HEK293 (cell line): ENCODE data around the gene ATG10.

ENCODE experiments used
- CTCF ChIA-PET: fragments of 350-600 bp; formaldehyde crosslinking; extraction: SDS; loops from one replicate; lab custom pipeline; 2021; ENCODE audit warnings: antibody characterized with exemption; lab: Yijun Ruan, JAX
- POLR2A ChIA-PET: fragments of 300-600 bp; formaldehyde crosslinking; extraction: SDS; loops from one replicate; lab custom pipeline; 2020; ENCODE audit warnings: antibody characterized with exemption, inconsistent platforms; lab: Yijun Ruan, JAX
- H3K27ac ChIP-seq: fragments of 200-500 bp; sonication (Bioruptor generic); 2 replicates; pipeline ENCODE4 v1.5.1; 2014; ENCODE audit warnings: low read depth, low read length, control low read depth, inconsistent platforms; ENCODE audit errors: extremely low read depth
- H3K36me3 ChIP-seq, 2 experiments: fragments of 200-500 bp in 1 of 2; sonication (Bioruptor generic) in 1 of 2; 1 replicate in 1 of 2; 2 replicates in 1 of 2; pipeline ENCODE4 v1.5.1; 2014 to 2017; ENCODE audit warnings: inconsistent platforms in 2 of 2, low read length in 2 of 2; ENCODE audit not compliant: control insufficient read depth in 2 of 2, insufficient read depth in 1 of 2
- H3K4me1 ChIP-seq: fragments of 200-500 bp; sonication (Bioruptor generic); 2 replicates; pipeline ENCODE4 v1.5.1; 2014; ENCODE audit warnings: mild to moderate bottlenecking, low read length, inconsistent platforms; ENCODE audit not compliant: control insufficient read depth, insufficient read depth
- H3K4me3 ChIP-seq: 2 replicates; pipeline ENCODE4 v1.5.1; 2011; ENCODE audit warnings: low read depth, mild to moderate bottlenecking, control low read depth, low read length, moderate library complexity
- H3K9me3 ChIP-seq: fragments of 200-500 bp; sonication (Bioruptor generic); 2 replicates; pipeline ENCODE4 v1.5.1; 2014; ENCODE audit warnings: low read depth, low read length, inconsistent platforms; ENCODE audit not compliant: control insufficient read depth, insufficient read depth
- BCL6B ChIP-seq: fragments of 450-650 bp; formaldehyde crosslinking; IDR thresholded peaks from 2 replicates; pipeline ENCODE4 v1.5.1; 2017; ENCODE audit warnings: missing biosample characterization, missing genetic modification characterization
- KLF1 ChIP-seq: fragments of 450-650 bp; formaldehyde crosslinking; IDR thresholded peaks from 2 replicates; pipeline ENCODE4 v1.5.1; 2016; ENCODE audit warnings: missing biosample characterization, missing genetic modification characterization
- KLF8 ChIP-seq: fragments of 450-650 bp; formaldehyde crosslinking; IDR thresholded peaks from 2 replicates; pipeline ENCODE4 v1.5.1; 2016; ENCODE audit warnings: missing biosample characterization, missing genetic modification characterization
- MYNN ChIP-seq: fragments of 450-650 bp; formaldehyde crosslinking; IDR thresholded peaks from 2 replicates; pipeline ENCODE4 v1.5.1; 2016; ENCODE audit warnings: missing biosample characterization, missing genetic modification characterization, borderline replicate concordance
- PRDM10 ChIP-seq: fragments of 450-650 bp; formaldehyde crosslinking; IDR thresholded peaks from 2 replicates; pipeline ENCODE4 v1.5.1; 2016; ENCODE audit warnings: missing biosample characterization, missing genetic modification characterization
- PRDM4 ChIP-seq: fragments of 450-650 bp; formaldehyde crosslinking; IDR thresholded peaks from 2 replicates; pipeline ENCODE4 v1.5.1; 2017; ENCODE audit warnings: missing biosample characterization, missing genetic modification characterization
- SP7 ChIP-seq: fragments of 450-650 bp; formaldehyde crosslinking; IDR thresholded peaks from 2 replicates; pipeline ENCODE4 v1.5.1; 2016; ENCODE audit warnings: missing biosample characterization, missing genetic modification characterization
- TSHZ1 ChIP-seq: fragments of 450-650 bp; formaldehyde crosslinking; IDR thresholded peaks from 2 replicates; pipeline ENCODE4 v1.5.1; 2016; ENCODE audit warnings: missing biosample characterization, missing genetic modification characterization, borderline replicate concordance
- YY2 ChIP-seq: fragments of 450-650 bp; formaldehyde crosslinking; IDR thresholded peaks from 2 replicates; pipeline ENCODE4 v1.5.1; 2016; ENCODE audit warnings: missing biosample characterization, missing genetic modification characterization
- ZBTB26 ChIP-seq: fragments of 450-650 bp; formaldehyde crosslinking; optimal IDR thresholded peaks from 2 replicates; pipeline ENCODE3; 2016; ENCODE audit warnings: missing biosample characterization, mild to moderate bottlenecking, missing genetic modification characterization
- ZFP37 ChIP-seq: fragments of 450-650 bp; formaldehyde crosslinking; IDR thresholded peaks from 2 replicates; pipeline ENCODE4 v1.5.1; 2016; ENCODE audit warnings: missing biosample characterization, missing genetic modification characterization
- ZNF138 ChIP-seq: fragments of 450-650 bp; formaldehyde crosslinking; IDR thresholded peaks from 2 replicates; pipeline ENCODE4 v1.5.1; 2016; ENCODE audit warnings: missing biosample characterization, missing genetic modification characterization, borderline replicate concordance
- ZNF560 ChIP-seq: fragments of 450-650 bp; formaldehyde crosslinking; IDR thresholded peaks from 2 replicates; pipeline ENCODE4 v1.5.1; 2017; ENCODE audit warnings: missing biosample characterization, missing genetic modification characterization, borderline replicate concordance
- ZNF561 ChIP-seq: fragments of 450-650 bp; IDR thresholded peaks from 2 replicates; pipeline ENCODE4 v1.5.1; 2018; ENCODE audit warnings: missing biosample characterization, missing genetic modification characterization, borderline replicate concordance
- ZNF677 ChIP-seq: fragments of 450-650 bp; IDR thresholded peaks from 2 replicates; pipeline ENCODE4 v1.5.0; 2018; ENCODE audit warnings: missing biosample characterization, mild to moderate bottlenecking, missing genetic modification characterization, moderate library complexity
- ZNF747 ChIP-seq: fragments of 450-650 bp; formaldehyde crosslinking; IDR thresholded peaks from 2 replicates; pipeline ENCODE4 v1.5.1; 2016; ENCODE audit warnings: missing biosample characterization, missing genetic modification characterization
- ZNF768 ChIP-seq: fragments of 450-650 bp; formaldehyde crosslinking; IDR thresholded peaks from 2 replicates; pipeline ENCODE4 v1.5.1; 2018; ENCODE audit warnings: missing biosample characterization, mild to moderate bottlenecking, missing genetic modification characterization
- ZNF776 ChIP-seq: fragments of 450-650 bp; formaldehyde crosslinking; IDR thresholded peaks from 2 replicates; pipeline ENCODE4 v1.5.0; 2017; ENCODE audit warnings: missing biosample characterization, missing genetic modification characterization, borderline replicate concordance

The ATG10 gene

GRCh38 chr5:82278711-82279370 is 307.0 kb downstream of the ATG10 start:
- no peaks in the 10 kb centered on the region for H3K4me1 ChIP-seq
- H3K4me3 ChIP-seq = peak overlapping the region; percentile 95
- POLR2A ChIA-PET = interaction anchor here (0.5 to 1.4 kb wide), 11 partner anchors 9 to 1116 kb away, joined by 3 to 6 read pairs (median 4); partner anchors contain the start of gene ATG10
- no peaks in the 10 kb centered on the region for H3K9me3 ChIP-seq
- H3K36me3 ChIP-seq = peaks cover 16 to 38% of the 10 kb centered on the region in 2 experiments
- peak overlapping the region; percentile 87 for H3K27ac ChIP-seq
- TF ChIP-seq PRDM10 (tag by site-specific recombination) = no peak
- 0 out of 2 replicates have a peak, but pooled peaks have one; percentile 6 for TF ChIP-seq ZNF768 (tag by site-specific recombination)
- TF ChIP-seq ZNF747 (tag by site-specific recombination) = no peak
- no peak for TF ChIP-seq ZNF776 (tag by site-specific recombination)
- TF ChIP-seq KLF8 = peak; percentile 0; the same call in 1 of the 2 replicates
- TF ChIP-seq ZFP37 (tag by site-specific recombination) = 0 out of 2 replicates have a peak, but pooled peaks have one; percentile 15
- TF ChIP-seq ZBTB26 (tag by site-specific recombination) = no peak
- TF ChIP-seq ZNF561 (tag by site-specific recombination) = no peak
- no peak for TF ChIP-seq MYNN (tag by site-specific recombination)
- TF ChIP-seq ZNF138 = no peak
- TF ChIP-seq BCL6B (tag by site-specific recombination) = no peak
- TF ChIP-seq TSHZ1 = no peak
- no peak for TF ChIP-seq SP7 (tag by site-specific recombination)
- TF ChIP-seq KLF1 (tag by site-specific recombination) = no peak
- TF ChIP-seq ZNF677 (tag by site-specific recombination) = no peak
- no peak for TF ChIP-seq YY2
- TF ChIP-seq ZNF560 (tag by site-specific recombination) = no peak
- no peak for TF ChIP-seq PRDM4 (tag by site-specific recombination)
- CTCF ChIA-PET = interaction anchor here (1.6 kb wide), 1 partner anchor 33 kb away, joined by 3 read pairs; no protein-coding TSS in a partner anchor
